NCI-H1417 (cell line): ENCODE measurements around the gene VENTX.

Experiments used
- DNase-seq, 3 experiments: peaks; one replicate each; lab custom pipeline; 2025; lab: John Stamatoyannopoulos, UW

The VENTX gene

DNA sequence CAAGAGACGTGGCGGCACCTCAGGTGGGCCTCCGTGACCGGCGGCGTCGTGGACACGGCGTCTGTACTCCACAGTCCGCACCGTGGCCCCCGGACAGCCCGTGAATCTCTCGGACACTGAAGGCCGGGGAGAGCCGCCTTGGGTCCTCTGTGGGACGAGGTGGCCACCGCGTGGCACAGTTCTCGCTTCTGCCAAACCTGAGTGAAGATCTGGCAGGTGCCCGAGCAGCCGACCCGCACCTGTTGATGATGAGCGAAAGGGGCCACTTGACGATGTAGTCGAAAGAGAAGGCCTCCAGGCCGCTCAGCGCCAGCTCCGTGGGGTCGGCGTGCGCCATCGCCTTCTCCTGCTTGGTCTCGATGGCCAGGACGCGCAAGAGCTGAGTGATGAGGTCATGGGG lies 47.6 kb downstream of the VENTX start:
- DNase-seq: no peak

DNA sequence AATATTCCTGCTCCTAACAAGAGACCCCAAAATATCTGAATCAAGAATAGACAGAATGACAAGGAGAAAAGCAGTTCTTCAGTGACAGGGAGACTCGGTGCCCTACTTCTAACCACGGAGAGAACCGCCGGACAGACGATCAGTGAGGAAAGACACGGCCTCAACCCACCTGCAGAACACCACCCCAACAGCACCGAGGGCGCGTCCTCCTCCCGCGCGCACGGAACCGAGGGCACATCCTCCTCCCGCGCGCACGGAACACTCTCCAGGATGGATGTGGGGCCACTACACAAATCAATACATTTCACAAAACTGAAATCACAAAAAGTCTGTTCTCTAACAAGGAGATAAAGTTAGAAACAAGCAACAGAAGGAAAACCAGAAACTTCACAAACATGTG lies 48.7 kb downstream of the VENTX start:
- DNase-seq: no peak

DNA sequence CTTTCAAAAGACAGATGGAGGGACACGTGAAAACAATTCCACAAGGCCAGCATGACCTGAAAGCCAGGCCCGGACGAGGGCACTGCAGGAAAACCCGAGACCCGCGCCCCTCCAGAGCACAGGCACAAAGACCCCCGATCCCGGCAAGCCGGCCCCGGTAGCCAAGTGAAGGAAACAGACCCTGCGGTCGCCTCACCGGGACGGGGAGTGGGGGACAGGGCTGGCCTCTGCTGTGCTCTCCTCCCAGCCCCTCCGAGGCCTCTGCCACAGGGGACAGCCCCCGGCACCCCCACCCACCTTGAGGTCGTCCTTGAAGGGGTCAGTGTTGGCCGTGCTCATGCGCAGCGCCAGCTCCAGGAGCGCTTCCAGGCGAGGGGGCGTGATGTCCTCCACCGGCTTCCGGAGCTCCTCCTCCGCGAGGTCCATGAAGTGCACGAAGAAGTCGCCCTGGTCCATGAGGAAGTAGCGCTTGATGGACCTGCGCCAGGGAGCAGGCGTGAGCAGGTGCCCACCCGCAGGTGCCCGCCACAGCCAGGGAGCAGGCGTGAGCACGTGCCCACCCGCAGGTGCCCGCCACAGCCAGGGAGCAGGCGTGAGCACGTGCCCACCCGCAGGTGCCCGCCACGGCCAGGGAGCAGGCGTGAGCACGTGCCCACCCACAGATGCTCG lies 50.3 kb downstream of the VENTX start:
- DNase-seq: no peak

DNA sequence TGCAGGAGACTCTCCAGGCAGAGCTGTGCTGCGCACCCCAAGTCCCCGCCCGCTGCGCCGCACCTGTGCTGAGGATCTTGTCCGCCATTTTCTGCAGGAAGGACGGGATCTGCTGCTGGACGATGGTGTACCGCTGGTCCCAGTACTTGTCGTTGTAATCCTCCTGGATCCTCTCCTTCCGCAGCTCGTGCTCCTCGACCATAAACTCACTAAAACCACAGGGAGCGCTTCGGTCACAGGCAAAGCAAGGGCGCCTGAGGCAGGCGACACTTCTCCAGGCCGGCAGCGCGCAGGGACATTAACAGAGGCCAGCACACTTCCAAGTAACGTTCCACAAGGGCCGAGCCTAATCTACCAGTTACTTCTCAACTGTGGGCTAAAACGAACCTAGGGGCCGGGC lies 52.1 kb downstream of the VENTX start:
- DNase-seq: no peak
